Right atrium auricular region (tissue), 2 donors: ENCODE data around the gene ENPP1. TPM values are rescaled to one million over a fixed set of nuclear protein-coding genes. Genes with fewer than 3 reads are reported as not detected.

ENCODE experiments used
- DNase-seq: peaks from one replicate; pipeline ENCODE4 v3.0.0-alpha.2; 2019; ENCODE audit warnings: low spot score
- H3K27ac ChIP-seq, 2 donors: fragments of 200-600 bp; sonication (generic); 1 replicate in 1 of 2; 2 replicates in 1 of 2; pipeline ENCODE4 v1.5.1; 2016 to 2019
- H3K27me3 ChIP-seq, 2 donors: fragments of 200-600 bp; sonication (generic); one replicate each; pipeline versions ENCODE4 v1.5.1 to v1.6.0; 2017 to 2019
- H3K36me3 ChIP-seq: fragments of 200-600 bp; sonication (generic); one replicate; pipeline ENCODE4 v1.5.1; 2016
- H3K4me1 ChIP-seq, 2 donors: fragments of 200-600 bp; sonication (generic); one replicate each; pipeline versions ENCODE4 v1.5.1 to v1.6.0; 2017 to 2019
- H3K4me3 ChIP-seq, 2 donors: fragments of 200-600 bp; sonication (generic); 1 replicate in 1 of 2; 2 replicates in 1 of 2; pipeline ENCODE4 v1.5.1; 2017 to 2019; ENCODE audit warnings: mild to moderate bottlenecking in 1 of 2, moderate library complexity in 1 of 2
- H3K9me3 ChIP-seq, 2 donors: fragments of 200-600 bp; sonication (generic); one replicate each; pipeline ENCODE4 v1.5.1; 2019
- CTCF ChIP-seq, 2 donors: fragments of 200-600 bp; sonication (generic); IDR thresholded peaks; one replicate each; pipeline ENCODE4 v1.5.1; 2019; ENCODE audit warnings: antibody characterized with exemption in 2 of 2
- total RNA-seq, 2 donors: library from RNA; depleted of rRNA; stranded (reverse); fragments of >200 nt; gene quantifications; one replicate each; pipeline ENCODE4 v1.1.0, GENCODE V29; 2016

The ENPP1 gene
- total RNA-seq, 2 donors from 2014 or later = 3.4 to 5.5 TPM

GRCh38 chr6:131769385-131770141, 38.3 kb upstream of the ENPP1 start:
- TF ChIP-seq CTCF (IDR thresholded peaks at IDR 0.05) = no peak
- no peak overlapping the region for H3K4me3 ChIP-seq
- no peaks in the 10 kb centered on the region for H3K9me3 ChIP-seq
- H3K36me3 ChIP-seq = no peaks in the 10 kb centered on the region
- no peak for DNase-seq
- no peaks in the 10 kb centered on the region for H3K27me3 ChIP-seq
- peaks cover 0 to 28% of the 10 kb centered on the region in 2 donors for H3K4me1 ChIP-seq
- H3K27ac ChIP-seq = no peak overlapping the region

GRCh38 chr6:131770776-131771175, 37.0 kb upstream of the ENPP1 start:
- no peak for TF ChIP-seq CTCF (IDR thresholded peaks at IDR 0.05)
- Histone ChIP-seq H3K27me3 (no peaks in the 10 kb centered on the region), H3K27ac (no peak overlapping the region), H3K4me1 (peaks cover 0 to 18% of the 10 kb centered on the region in 2 donors), H3K9me3 (no peaks in the 10 kb centered on the region), H3K36me3 (no peaks in the 10 kb centered on the region), H3K4me3 (no peak overlapping the region)
- DNase-seq = no peak

GRCh38 chr6:131773284-131773950, 34.4 kb upstream of the ENPP1 start:
- H3K36me3 ChIP-seq = no peaks in the 10 kb centered on the region
- H3K9me3 ChIP-seq = no peaks in the 10 kb centered on the region
- peaks cover 0 to 17% of the 10 kb centered on the region in 2 donors for H3K4me1 ChIP-seq
- TF ChIP-seq CTCF (IDR thresholded peaks at IDR 0.05) = no peak
- H3K27ac ChIP-seq = peak overlapping the region; percentile 7 to 33
- no peaks in the 10 kb centered on the region for H3K27me3 ChIP-seq
- no peak overlapping the region for H3K4me3 ChIP-seq
- DNase-seq = no peak

GRCh38 chr6:131775886-131776285, 31.9 kb upstream of the ENPP1 start:
- TF ChIP-seq CTCF (IDR thresholded peaks at IDR 0.05) = no peak
- no peaks in the 10 kb centered on the region for H3K27me3 ChIP-seq
- no peaks in the 10 kb centered on the region for H3K9me3 ChIP-seq
- H3K36me3 ChIP-seq = no peaks in the 10 kb centered on the region
- H3K4me3 ChIP-seq = no peak overlapping the region
- no peak overlapping the region for H3K27ac ChIP-seq
- DNase-seq = no peak
- peaks cover 0 to 17% of the 10 kb centered on the region in 2 donors for H3K4me1 ChIP-seq

- Histone ChIP-seq H3K36me3 (no peaks in the 10 kb centered on the region), H3K27me3 (no peaks in the 10 kb centered on the region), H3K4me1 (peaks cover 0 to 17% of the 10 kb centered on the region in 2 donors), H3K4me3 (no peak overlapping the region), H3K27ac (no peak overlapping the region), H3K9me3 (no peaks in the 10 kb centered on the region)
- no peak for DNase-seq
- TF ChIP-seq CTCF (IDR thresholded peaks at IDR 0.05) = no peak
These were observed 30.8 kb upstream of the ENPP1 start for GRCh38 chr6:131776985-131777384.
